Measurements from ENCODE around the gene DOCK2. TPM values are rescaled to one million over a fixed set of nuclear protein-coding genes. Genes with fewer than 3 reads are reported as not detected.
A peak's percentile ranks its signal among the peaks of the same experiment; 100 is the strongest.
"Not testable (repeated sequence)": the region's sequence is repeated elsewhere in the genome, so short reads cannot be mapped to it uniquely, and the experiment has no call there.

The DOCK2 gene
- total RNA-seq, 1 donor from 2014 or later: 11.5 TPM

DNA sequence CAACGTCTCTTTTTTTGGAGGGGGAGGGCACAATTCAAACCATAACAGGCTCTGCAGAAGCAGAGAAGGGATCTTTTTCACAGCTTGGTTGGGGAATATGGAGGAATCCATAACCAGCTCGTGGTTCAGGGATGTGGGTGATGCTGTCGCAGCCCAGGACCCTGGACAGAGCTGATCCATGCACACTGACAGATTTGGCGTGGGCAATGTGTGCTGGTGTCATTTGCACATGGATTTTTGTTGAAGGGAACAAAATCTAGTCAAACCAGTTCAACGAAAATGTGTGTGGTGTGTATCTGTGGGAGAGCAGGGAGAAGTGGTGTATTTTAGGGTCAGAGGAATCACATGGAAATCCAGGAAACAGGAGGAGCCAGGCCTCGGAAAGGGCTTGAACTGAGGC, 4.2 kb downstream of the DOCK2 start:
- peak; percentile 48 for DNase-seq

DNA sequence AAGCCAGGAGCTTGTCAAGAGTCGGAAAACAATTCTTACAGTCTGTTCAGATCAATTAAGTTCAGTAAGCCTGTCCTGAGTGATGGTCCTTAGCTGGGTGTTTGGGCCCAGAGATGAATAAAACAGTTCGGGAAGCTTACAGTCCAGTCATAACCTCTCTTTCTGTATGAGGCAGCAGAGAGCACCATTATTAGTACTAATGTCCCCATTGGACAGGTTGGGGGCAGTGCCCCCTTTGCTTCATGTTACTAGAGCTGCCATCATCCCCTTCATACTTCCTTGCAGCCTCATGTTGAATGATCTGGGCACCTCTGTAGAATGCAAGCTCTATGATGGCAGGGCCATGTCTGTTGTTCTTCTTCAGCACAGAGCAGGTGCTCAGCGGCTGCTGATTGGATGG, 9.8 kb downstream of the DOCK2 start:
- DNase-seq: no peak

GRCh38 chr5:169647566-169647965, 10.5 kb downstream of the DOCK2 start:
- DNase-seq: peak; percentile 7

DNA sequence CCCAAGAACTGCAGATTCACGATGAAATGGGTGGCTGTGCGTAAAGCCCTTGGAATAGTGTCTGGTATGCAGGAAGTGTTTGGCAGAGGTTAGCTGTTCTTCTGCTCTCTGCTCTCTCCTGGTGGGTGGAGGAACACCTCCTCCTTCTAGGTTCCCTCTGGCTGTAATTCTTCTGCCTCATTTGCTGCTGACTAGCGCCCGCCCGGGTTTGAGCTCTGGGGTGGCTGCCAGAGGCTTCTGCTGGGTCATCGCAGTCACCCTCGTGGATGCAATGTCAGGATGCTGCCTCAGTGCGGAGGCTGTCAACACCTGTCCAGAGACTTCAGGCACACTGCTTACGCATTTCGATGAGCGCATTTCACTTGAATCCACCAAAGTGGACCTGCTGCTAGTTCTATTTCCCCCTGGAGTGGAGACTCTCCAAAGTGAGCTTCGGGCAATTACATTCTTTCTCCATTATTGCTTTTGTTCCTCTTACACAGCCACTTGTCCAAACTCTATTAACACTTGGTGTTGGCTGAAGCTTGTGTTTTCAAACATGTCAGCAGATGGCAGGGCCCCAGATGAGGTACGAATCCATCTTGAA, 11.7 kb downstream of the DOCK2 start:
- DNase-seq: no peak

- DNase-seq: no peak
Measured at GRCh38 chr5:169649486-169649885, 12.4 kb downstream of the DOCK2 start.

DNA sequence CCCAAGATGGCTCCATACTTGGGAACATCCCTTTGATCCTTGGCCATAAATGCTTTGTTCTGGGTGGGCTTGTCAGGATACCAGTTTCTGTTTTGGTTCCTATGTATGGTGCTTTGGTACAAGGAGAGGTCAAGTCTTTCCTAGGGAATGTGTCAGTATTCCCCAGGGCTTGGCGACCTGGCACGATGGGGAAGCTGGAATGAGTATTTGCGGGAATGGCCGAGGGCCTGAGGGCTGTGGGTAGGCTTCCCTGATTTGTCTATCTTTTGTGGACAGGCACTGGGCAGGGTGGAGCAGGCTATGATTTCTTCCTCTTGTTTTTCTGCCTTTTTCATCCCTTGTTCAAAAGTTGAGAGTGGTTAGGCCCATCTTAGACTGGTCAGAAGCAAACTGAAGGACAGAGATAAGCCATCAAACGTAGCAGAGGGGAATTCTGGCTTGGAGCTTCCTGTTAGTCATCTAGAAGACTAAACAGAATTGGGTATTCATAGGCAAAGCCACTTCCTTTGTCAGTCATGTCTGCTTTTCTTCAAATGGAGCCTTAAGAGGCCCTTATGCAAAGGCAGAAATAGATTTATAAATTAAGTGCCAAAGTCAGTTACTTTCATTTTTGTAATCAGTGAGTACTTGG, 13.7 kb downstream of the DOCK2 start:
- no peak for DNase-seq

GRCh38 chr5:169651526-169651925, 14.5 kb downstream of the DOCK2 start:
- no peak for DNase-seq

DNA sequence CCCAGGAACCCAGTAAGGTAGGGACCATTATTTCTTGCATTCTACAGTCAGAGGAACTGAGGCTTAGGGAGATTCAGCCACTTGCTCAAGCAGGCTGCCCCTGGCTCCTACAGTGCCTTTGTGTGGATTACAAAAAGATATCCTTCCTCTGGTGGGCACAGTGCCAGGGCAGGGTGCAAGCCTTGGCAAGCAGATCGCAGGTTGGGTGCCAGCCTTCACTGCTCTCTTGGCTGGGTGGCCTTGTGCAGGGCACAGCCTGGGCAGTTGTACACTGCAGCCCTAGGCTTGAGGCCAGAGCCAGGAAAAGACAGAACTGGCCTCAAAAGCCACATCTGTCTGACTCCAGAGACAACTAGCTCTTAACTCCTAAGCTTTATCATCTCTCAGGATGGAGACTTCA, 15.0 kb downstream of the DOCK2 start:
- no peak for DNase-seq

- DNase-seq: no peak
Measured at GRCh38 chr5:169653091-169653490, 16.0 kb downstream of the DOCK2 start.

- DNase-seq: no peak
Measured at GRCh38 chr5:169655353-169655752, 18.3 kb downstream of the DOCK2 start.

DNA sequence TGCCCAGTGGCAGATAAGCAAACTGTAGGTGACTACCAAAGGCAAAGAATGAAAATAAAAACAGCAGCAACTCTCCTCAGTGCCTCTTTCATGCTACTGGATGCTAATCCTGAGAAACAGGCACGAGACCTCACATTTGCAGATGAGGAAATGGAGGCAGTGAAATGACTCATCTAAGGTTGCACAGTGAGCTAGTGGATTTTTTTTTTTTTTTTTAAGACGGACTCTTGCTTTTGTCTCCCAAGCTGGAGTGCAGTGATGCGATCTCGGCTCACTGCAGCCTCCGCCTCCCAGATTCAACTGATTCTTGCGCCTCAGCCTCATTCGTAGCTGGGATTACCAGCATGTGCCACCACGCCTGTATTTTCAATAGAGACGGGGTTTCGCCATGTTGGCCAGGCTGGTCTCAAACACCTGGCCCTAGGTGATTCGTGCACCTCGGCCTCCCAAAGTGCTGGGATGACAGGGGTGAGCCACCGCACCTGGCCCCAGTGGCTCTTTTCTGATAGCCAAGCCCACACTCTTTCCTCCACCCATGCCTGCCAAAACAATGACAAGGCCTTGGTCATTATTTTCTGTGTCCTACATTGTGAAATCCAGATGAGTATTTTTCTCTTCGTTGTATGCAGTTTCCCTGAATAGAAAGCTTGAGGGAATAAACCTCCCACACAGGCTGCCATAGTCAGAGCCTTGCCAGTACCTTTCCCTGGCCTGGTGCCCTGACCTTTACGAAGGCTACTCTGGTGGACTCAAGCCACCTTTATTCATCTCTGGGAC, 19.2 kb downstream of the DOCK2 start:
- DNase-seq: no peak

DNA sequence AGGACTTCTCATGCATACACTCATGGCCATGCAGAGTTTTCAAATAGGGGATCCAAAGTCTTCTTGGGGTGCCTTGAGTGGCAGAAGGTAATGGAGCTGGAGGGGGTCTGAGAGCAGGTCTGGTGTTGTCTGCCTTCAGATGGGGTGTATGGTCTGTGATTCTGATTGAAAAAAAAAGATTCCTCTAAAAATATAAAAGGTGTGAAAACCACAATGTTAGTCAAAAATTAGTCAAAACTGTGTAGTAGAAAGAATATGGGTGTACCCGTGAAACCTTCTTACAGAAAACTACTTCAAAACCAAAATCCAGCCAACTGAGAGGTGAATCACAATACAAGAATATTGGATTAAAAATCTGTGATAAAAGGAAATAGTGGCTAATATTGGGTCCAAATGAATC, 20.1 kb downstream of the DOCK2 start:
- no peak for DNase-seq

DNA sequence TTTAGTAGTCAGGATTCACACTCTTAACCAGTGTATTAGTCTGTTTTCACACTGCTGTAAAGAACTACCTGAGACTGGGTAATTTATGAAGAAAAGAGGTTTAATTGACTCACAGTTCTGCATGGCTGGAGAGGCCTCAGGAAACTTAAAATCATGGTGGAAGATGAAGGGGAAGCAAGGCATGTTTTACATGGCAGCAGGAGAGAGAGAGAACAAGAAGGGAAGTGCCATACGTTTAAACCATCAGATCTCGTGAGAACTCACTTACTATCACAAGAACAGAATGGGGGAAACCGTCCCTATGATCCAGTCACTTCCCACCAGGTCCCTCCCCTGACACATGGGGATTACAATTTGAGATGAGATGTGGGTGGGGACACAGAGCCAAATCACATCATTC, 25.4 kb downstream of the DOCK2 start:
- DNase-seq: not testable (repeated sequence)

DNA sequence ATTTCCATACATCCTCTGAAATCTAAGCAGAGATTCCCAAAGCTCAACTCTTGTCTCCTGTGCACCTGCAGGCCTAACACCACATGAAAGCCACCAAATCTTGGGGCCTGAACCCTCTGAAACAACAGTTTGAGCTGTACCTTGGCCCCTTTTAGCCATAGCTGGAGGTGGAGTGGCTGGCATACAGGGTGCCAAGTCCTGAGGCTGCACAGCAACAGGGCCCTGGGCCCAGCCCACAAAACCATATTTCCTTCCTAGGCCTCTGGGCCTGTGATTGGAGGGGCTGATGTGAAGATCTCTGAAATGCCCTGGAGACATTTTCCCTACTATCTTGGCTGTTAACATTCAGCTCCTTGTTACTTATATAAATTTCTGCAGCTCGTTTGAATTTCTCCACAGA, 26.5 kb downstream of the DOCK2 start:
- no peak for DNase-seq

DNA sequence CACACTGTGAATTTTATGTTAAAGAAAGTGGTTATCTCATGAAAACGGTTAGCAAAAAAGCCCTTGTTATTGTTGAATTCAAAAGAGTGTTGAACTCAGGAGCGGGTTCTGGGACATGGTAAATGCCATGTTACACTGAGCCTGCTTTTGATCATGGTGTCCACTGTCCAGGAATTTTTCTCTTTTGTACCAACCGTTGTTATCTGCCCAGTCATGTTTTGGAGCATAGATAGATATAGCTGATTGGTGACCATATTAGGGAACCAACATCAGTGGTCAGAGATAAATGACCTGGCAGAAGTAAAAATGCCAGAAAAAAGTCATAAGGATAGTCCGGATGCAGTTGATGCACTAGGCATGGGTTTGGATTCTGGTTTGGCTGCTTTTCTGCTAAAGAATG, 29.3 kb downstream of the DOCK2 start:
- DNase-seq: no peak

DNA sequence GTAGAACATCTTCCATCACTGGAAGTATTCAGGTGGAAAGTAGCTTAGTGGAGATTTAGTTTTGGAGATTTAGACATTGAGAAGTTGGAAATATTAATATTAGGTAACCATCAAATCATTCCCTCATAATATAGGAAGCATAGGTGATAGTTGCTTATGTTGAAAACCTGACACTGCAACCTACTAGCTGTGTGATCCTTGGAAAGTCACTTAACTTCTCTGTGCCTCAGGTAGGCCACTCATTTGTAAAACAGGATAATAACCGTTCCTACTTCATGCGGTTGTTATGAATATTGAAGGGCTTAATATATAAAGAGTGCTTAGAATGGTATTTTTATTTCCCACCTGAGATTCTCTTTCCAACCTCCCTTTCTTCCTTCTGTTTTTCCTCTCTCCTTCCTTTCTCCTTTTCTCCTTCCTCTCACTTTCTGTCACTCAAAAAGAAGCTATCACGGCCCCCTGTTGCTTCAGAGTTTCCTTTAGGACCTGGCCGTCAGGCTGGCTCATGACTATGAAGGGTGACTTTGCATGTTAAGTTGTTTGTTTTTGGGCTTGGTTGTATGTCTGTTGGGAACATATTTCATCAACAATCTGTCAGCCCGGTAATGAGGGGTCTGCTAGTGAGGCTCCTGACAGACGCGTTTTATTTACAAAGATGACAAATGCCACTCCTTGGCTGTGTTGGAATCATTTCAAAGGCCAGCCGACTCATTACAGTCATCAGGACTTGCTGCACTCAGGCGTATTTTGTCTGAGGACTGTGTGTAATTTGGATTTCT, 31.0 kb downstream of the DOCK2 start:
- no peak for DNase-seq

- no peak for DNase-seq
Measured at GRCh38 chr5:169668732-169669131, 31.7 kb downstream of the DOCK2 start.

DNA sequence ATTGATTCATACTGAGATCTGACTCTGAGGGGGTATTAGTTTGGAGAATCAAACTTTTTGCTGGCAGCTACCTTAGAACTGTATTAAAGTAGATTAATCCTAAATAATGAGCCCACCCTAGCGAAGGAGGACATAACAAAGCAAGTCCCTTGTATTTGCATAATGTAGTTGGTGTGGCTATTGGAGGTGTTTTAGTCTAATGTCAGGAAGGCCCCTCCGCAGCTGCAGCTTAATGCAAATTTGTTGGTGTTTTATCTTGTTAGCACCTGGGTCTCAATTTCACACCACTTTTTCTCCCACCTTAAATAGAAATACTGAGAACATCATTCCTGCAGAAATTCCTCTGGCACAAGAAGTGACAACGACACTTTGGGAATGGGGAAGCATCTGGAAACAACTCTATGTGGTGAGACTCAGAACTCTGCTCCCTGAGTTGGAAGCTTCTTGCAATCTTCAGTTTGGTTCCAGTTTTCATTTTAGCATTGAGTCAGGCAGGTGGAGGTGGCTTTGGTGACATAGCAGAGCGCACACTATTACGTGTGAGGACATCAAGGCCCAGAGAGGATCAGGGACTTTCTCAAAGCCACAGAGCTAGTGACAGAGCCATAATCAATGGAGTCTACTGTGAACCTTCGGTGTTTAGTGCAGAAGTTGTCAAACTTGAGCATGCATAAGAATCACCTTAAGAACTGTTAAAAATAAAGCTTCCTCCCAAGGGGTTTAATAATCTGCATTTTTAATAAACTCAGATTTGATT, 33.9 kb downstream of the DOCK2 start:
- DNase-seq: no peak

DNA sequence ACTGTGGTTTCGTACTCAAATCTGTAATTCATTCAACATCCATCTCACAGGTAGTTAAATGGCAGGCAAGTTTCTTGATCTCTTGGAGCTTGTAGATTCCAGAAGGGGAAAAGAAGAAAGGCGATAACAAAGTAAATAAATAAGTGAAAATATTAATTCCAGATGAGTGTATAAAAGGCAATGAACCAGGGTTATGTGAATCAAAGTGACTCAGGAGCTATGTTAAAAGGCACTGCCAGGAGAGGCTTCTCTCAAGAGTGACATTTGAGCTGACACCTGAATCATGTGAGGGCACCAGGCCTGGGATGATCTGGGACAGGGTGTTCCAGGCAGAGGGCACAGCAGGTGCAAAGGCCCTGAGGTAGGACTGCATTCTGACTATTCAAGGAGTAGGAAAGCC, 45.0 kb downstream of the DOCK2 start:
- DNase-seq: no peak

DNA sequence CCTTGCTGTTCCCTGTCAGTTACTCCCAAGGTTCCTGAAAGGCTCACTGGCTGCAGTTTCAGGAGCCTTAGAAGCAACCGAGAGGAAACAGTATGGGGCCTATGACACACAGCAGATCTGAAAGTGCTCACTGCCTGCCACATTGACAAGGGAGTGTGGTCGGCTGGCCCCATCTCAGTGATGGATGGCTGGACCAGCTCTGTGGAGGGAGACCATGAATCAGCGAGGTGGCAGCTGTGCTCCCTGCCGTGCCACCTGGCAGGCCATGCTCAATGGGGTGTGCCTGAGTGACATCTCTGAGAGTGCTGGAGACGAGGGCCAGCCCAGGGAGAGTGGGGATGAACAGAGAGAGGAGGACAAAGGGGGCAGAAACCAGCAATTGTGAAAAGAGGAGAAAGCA, 49.1 kb downstream of the DOCK2 start:
- DNase-seq: no peak

DNA sequence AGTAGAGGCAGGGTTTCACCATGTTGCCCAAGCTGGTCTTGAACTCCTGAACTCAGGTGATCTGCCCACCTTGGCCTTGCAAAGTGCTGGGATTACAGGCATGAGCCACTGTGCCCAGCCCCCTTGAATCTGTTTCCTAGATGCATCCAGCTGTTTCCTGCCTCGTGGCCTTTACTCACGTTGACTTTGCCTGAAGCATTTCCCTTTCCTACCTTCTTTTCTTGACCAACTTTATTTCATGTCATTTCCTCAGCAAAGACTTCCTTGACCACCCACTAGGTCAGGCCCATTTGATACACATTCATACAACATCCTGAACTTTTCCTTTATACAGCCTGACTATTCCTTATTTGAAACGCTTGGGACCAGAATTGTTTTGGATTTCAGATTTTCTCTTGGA, 51.0 kb downstream of the DOCK2 start:
- no peak for DNase-seq

DNA sequence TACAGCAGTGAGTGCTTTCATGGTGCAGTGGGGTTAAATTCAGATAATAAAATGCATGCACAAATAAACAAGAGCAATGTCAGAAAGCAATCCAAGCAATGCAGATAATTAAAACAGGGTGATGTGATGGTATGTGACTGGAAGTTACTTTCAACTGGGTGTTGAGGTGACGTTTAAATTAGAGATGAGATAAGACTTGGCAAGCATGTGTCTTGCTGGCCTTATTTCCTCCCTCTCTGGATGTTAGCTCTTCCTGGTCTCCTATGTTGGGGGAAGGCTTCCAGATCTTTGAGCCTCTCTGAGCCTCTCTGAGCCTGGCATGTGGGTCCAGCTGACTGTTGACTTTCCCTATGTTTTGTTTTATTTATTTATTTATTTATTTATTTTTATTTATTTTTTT, 54.4 kb downstream of the DOCK2 start:
- DNase-seq: no peak
